22Rv1 (cell line): Measurements from ENCODE around the gene BGLAP.

Experiments
- CTCF ChIP-seq: fragments of 450-650 bp; IDR thresholded peaks from 2 replicates; pipeline ENCODE4 v1.5.1; 2017; ENCODE audit warnings: mild to moderate bottlenecking
- ZFX ChIP-seq: fragments of 450-650 bp; IDR thresholded peaks from 2 replicates; pipeline ENCODE4 v1.6.1; 2017; ENCODE audit warnings: antibody characterized with exemption, borderline replicate concordance

GRCh38 chr1:156262461-156263287 lies 20.7 kb downstream of the BGLAP start:
- TF ChIP-seq CTCF (no peak), ZFX (no peak)
